SK-N-MC (cell line): ENCODE data around the gene SCMH1.

ENCODE experiments used
- EZH2 ChIP-seq: fragments of 200-600 bp; sonication (generic); IDR thresholded peaks from one replicate; pipeline ENCODE4 v1.6.1; 2017; ENCODE audit warnings: antibody characterized with exemption
- FOXP2 ChIP-seq: optimal IDR thresholded peaks from 2 replicates; pipeline ENCODE3; 2011; ENCODE audit warnings: mild to moderate bottlenecking, moderate library complexity; ENCODE audit not compliant: insufficient read depth; ENCODE audit errors: extremely low read length, control extremely low read depth
- POLR2AphosphoS5 ChIP-seq: IDR thresholded peaks from 2 replicates; pipeline ENCODE4 v1.6.1; 2012; ENCODE audit warnings: mild to moderate bottlenecking, low read depth, low read length, borderline replicate concordance

GRCh38 chr1:41019353-41019745 lies 222.8 kb downstream of the SCMH1 start:
- TF ChIP-seq EZH2 (no peak), FOXP2 (no peak), POLR2AphosphoS5 (no peak; the same call in 1 of the 2 replicates)
